Central memory CD8-positive, alpha-beta T cell (primary cell): ENCODE measurements around the gene RAB22A.
A peak's percentile ranks its signal among the peaks of the same experiment; 100 is the strongest.

Source experiments
- ATAC-seq: fragments of 150-1000 bp; cut with Tn5 transposase; replicated peaks from 2 replicates; pipeline ENCODE4 v1.10.0; 2022; ENCODE audit warnings: mild to moderate bottlenecking, moderate FRiP score, moderate number of reproducible peaks; ENCODE audit not compliant: poor library complexity, severe bottlenecking; ENCODE audit errors: extremely low read depth
- DNase-seq, 2 donors: peaks; one replicate each; pipeline ENCODE4 v3.0.0; 2021; ENCODE audit warnings: low spot score in 2 of 2
- H3K27ac Mint-ChIP-seq: one replicate; pipeline ENCODE4 v1.8.0; 2022; ENCODE audit warnings: low read depth, mild to moderate bottlenecking, moderate library complexity, mixed read lengths
- H3K27me3 Mint-ChIP-seq: one replicate; pipeline ENCODE4 v1.8.0; 2022; ENCODE audit warnings: mixed read lengths
- H3K36me3 Mint-ChIP-seq: one replicate; pipeline ENCODE4 v1.8.0; 2022; ENCODE audit warnings: mild to moderate bottlenecking, moderate library complexity, mixed read lengths; ENCODE audit not compliant: insufficient read depth
- H3K4me1 Mint-ChIP-seq: one replicate; pipeline ENCODE4 v1.8.0; 2022; ENCODE audit warnings: mixed read lengths
- H3K4me3 Mint-ChIP-seq: one replicate; pipeline ENCODE4 v1.8.0; 2022; ENCODE audit warnings: mild to moderate bottlenecking, moderate library complexity, mixed read lengths
- H3K9me3 Mint-ChIP-seq: one replicate; pipeline ENCODE4 v1.8.0; 2022; ENCODE audit warnings: mixed read lengths

The RAB22A gene

GRCh38 chr20:58308290-58308679 lies 1.2 kb upstream of the RAB22A start:
- Mint-ChIP-seq H3K27me3 (no peaks in the 10 kb centered on the region), H3K27ac (peak overlapping the region; percentile 97), H3K4me3 (peak overlapping the region; percentile 64), H3K36me3 (peaks cover 30% of the 10 kb centered on the region), H3K4me1 (peaks cover 23% of the 10 kb centered on the region), H3K9me3 (no peaks in the 10 kb centered on the region)
- no peak for DNase-seq
- ATAC-seq = no peak

- DNase-seq (peak; percentile 43 to 54), ATAC-seq (peak; percentile 3)
- H3K36me3 Mint-ChIP-seq = peaks cover 36% of the 10 kb centered on the region
- H3K9me3 Mint-ChIP-seq = no peaks in the 10 kb centered on the region
- peak overlapping the region; percentile 97 for H3K27ac Mint-ChIP-seq
- peaks cover 29% of the 10 kb centered on the region for H3K4me1 Mint-ChIP-seq
- no peaks in the 10 kb centered on the region for H3K27me3 Mint-ChIP-seq
- peak overlapping the region; percentile 64 for H3K4me3 Mint-ChIP-seq
Observed at GRCh38 chr20:58308680-58309527, 611 bp upstream of the RAB22A start.

- Mint-ChIP-seq H3K4me1 (peaks cover 43% of the 10 kb centered on the region), H3K9me3 (no peaks in the 10 kb centered on the region), H3K27me3 (no peaks in the 10 kb centered on the region), H3K27ac (peak overlapping the region; percentile 72), H3K36me3 (peaks cover 46% of the 10 kb centered on the region), H3K4me3 (peak overlapping the region; percentile 92)
- DNase-seq (no peak), ATAC-seq (no peak)
Observed at GRCh38 chr20:58310291-58310782, 822 bp downstream of the RAB22A start.

GRCh38 chr20:58312836-58313235 lies 3.3 kb downstream of the RAB22A start:
- H3K27me3 Mint-ChIP-seq = no peaks in the 10 kb centered on the region

GRCh38 chr20:58313396-58313795 lies 3.9 kb downstream of the RAB22A start:
- Mint-ChIP-seq H3K4me3 (peak overlapping the region; percentile 48), H3K36me3 (peaks cover 47% of the 10 kb centered on the region), H3K9me3 (no peaks in the 10 kb centered on the region), H3K27me3 (no peaks in the 10 kb centered on the region), H3K4me1 (peaks cover 53% of the 10 kb centered on the region), H3K27ac (peak overlapping the region; percentile 96)
- DNase-seq (peak in 1 of 2 donors; percentile 31), ATAC-seq (peak; percentile 65)

More at GRCh38 chr20:58312836-58313235, 3.3 kb downstream of the RAB22A start:
- peaks cover 55% of the 10 kb centered on the region for H3K4me1 Mint-ChIP-seq
- H3K9me3 Mint-ChIP-seq = no peaks in the 10 kb centered on the region
- ATAC-seq (peak; percentile 26), DNase-seq (no peak)
- peak overlapping the region; percentile 48 for H3K4me3 Mint-ChIP-seq
- peak overlapping the region; percentile 96 for H3K27ac Mint-ChIP-seq
- peaks cover 46% of the 10 kb centered on the region for H3K36me3 Mint-ChIP-seq

GRCh38 chr20:58321205-58321604 lies 11.7 kb downstream of the RAB22A start:
- Mint-ChIP-seq H3K9me3 (no peaks in the 10 kb centered on the region), H3K27me3 (no peaks in the 10 kb centered on the region), H3K27ac (peak overlapping the region; percentile 8), H3K4me3 (no peak overlapping the region), H3K36me3 (peaks cover 23% of the 10 kb centered on the region), H3K4me1 (peaks cover 63% of the 10 kb centered on the region)
- DNase-seq (no peak), ATAC-seq (no peak)

- no peaks in the 10 kb centered on the region for H3K27me3 Mint-ChIP-seq
- peak overlapping the region; percentile 48 for H3K27ac Mint-ChIP-seq
- no peaks in the 10 kb centered on the region for H3K9me3 Mint-ChIP-seq
- DNase-seq = no peak
- ATAC-seq = no peak
- peaks cover 18% of the 10 kb centered on the region for H3K36me3 Mint-ChIP-seq
- no peak overlapping the region for H3K4me3 Mint-ChIP-seq
- H3K4me1 Mint-ChIP-seq = peaks cover 62% of the 10 kb centered on the region
Observed at GRCh38 chr20:58322083-58322482, 12.6 kb downstream of the RAB22A start.

- no peaks in the 10 kb centered on the region for H3K27me3 Mint-ChIP-seq
- no peak for DNase-seq
- H3K4me3 Mint-ChIP-seq = peak overlapping the region; percentile 13
- no peaks in the 10 kb centered on the region for H3K9me3 Mint-ChIP-seq
- peak overlapping the region; percentile 36 for H3K27ac Mint-ChIP-seq
- peaks cover 9% of the 10 kb centered on the region for H3K36me3 Mint-ChIP-seq
- H3K4me1 Mint-ChIP-seq = peaks cover 64% of the 10 kb centered on the region
- no peak for ATAC-seq
Observed at GRCh38 chr20:58325912-58326311, 16.4 kb downstream of the RAB22A start.

GRCh38 chr20:58327211-58327610 lies 17.7 kb downstream of the RAB22A start:
- H3K9me3 Mint-ChIP-seq = no peaks in the 10 kb centered on the region
- peaks cover 15% of the 10 kb centered on the region for H3K36me3 Mint-ChIP-seq
- H3K4me3 Mint-ChIP-seq = no peak overlapping the region
- no peak for ATAC-seq
- H3K27ac Mint-ChIP-seq = no peak overlapping the region
- H3K27me3 Mint-ChIP-seq = no peaks in the 10 kb centered on the region
- DNase-seq = no peak
- H3K4me1 Mint-ChIP-seq = peaks cover 64% of the 10 kb centered on the region

GRCh38 chr20:58328836-58329235 lies 19.3 kb downstream of the RAB22A start:
- H3K27ac Mint-ChIP-seq = no peak overlapping the region
- ATAC-seq (no peak), DNase-seq (no peak)
- peaks cover 15% of the 10 kb centered on the region for H3K36me3 Mint-ChIP-seq
- H3K27me3 Mint-ChIP-seq = no peaks in the 10 kb centered on the region
- no peaks in the 10 kb centered on the region for H3K9me3 Mint-ChIP-seq
- peaks cover 62% of the 10 kb centered on the region for H3K4me1 Mint-ChIP-seq
- no peak overlapping the region for H3K4me3 Mint-ChIP-seq

GRCh38 chr20:58329711-58330110 lies 20.2 kb downstream of the RAB22A start:
- H3K9me3 Mint-ChIP-seq = no peaks in the 10 kb centered on the region
- no peak for DNase-seq
- no peak for ATAC-seq
- no peak overlapping the region for H3K4me3 Mint-ChIP-seq
- peak overlapping the region; percentile 68 for H3K27ac Mint-ChIP-seq
- no peaks in the 10 kb centered on the region for H3K27me3 Mint-ChIP-seq
- peaks cover 62% of the 10 kb centered on the region for H3K4me1 Mint-ChIP-seq
- peaks cover 15% of the 10 kb centered on the region for H3K36me3 Mint-ChIP-seq

GRCh38 chr20:58330249-58330648 lies 20.7 kb downstream of the RAB22A start:
- Mint-ChIP-seq H3K27me3 (no peaks in the 10 kb centered on the region), H3K4me3 (no peak overlapping the region), H3K36me3 (peaks cover 13% of the 10 kb centered on the region), H3K27ac (no peak overlapping the region), H3K4me1 (peaks cover 62% of the 10 kb centered on the region), H3K9me3 (no peaks in the 10 kb centered on the region)
- DNase-seq (no peak), ATAC-seq (no peak)

- peaks cover 59% of the 10 kb centered on the region for H3K4me1 Mint-ChIP-seq
Observed at GRCh38 chr20:58330687-58331086, 21.2 kb downstream of the RAB22A start.

More at GRCh38 chr20:58330687-58331086, 21.2 kb downstream of the RAB22A start:
- no peak overlapping the region for H3K27ac Mint-ChIP-seq
- H3K36me3 Mint-ChIP-seq = peaks cover 13% of the 10 kb centered on the region
- ATAC-seq = no peak
- H3K9me3 Mint-ChIP-seq = no peaks in the 10 kb centered on the region
- no peak overlapping the region for H3K4me3 Mint-ChIP-seq
- DNase-seq = no peak
- no peaks in the 10 kb centered on the region for H3K27me3 Mint-ChIP-seq
